ENCODE results near the gene RNASE4. TPM values are rescaled to one million over a fixed set of nuclear protein-coding genes. Genes with fewer than 3 reads are reported as not detected.

RNASE4 gene
- 20.3 and 46.0 TPM in 2 replicates for total RNA-seq (ENCODE audit: low replicate concordance)

GRCh38 chr14:20683891-20684661 lies at the start of gene RNASE4:
Gene RNASE4, plus strand, starts transcription at chr14:20684560. Its CDS starts 14,812 bp downstream, at chr14:20699372.

GRCh38 chr14:20641591-20641990 lies 42.8 kb upstream of the RNASE4 start, which contains the start of gene OR6S1:
Gene OR6S1, minus strand, starts transcription at chr14:20641691. Its CDS starts 0 bp downstream, at chr14:20641691.

GRCh38 chr14:20688167-20688839 lies 3.9 kb downstream of the RNASE4 start, which contains the start of gene ANG:
Gene ANG, plus strand, starts transcription at chr14:20688764. Its CDS starts 4,801 bp downstream, at chr14:20693565.

GRCh38 chr14:20745571-20746358 lies 61.4 kb downstream of the RNASE4 start, which contains the start of gene EDDM3A:
Gene EDDM3A, plus strand, starts transcription at chr14:20745887. Its CDS starts 1,694 bp downstream, at chr14:20747581.

Other genes starting within 250 kb of the RNASE4 start
- gene KLHL33, start 248.4 kb upstream of the RNASE4 start, total RNA-seq (ENCODE audit: low replicate concordance) = 0.23 TPM in 1 of 2 replicates, not detected in the other
- 23.1 and 32.9 TPM in 2 replicates for gene OSGEP, start 229.7 kb upstream of the RNASE4 start, total RNA-seq (ENCODE audit: low replicate concordance)
- 74.9 and 95.9 TPM in 2 replicates for gene APEX1, start 229.3 kb upstream of the RNASE4 start, total RNA-seq (ENCODE audit: low replicate concordance)
- gene PIP4P1, start 223.1 kb upstream of the RNASE4 start, total RNA-seq (ENCODE audit: low replicate concordance) = 17.0 and 19.8 TPM in 2 replicates
- 26.4 and 48.6 TPM in 2 replicates for gene PNP, start 215.2 kb upstream of the RNASE4 start, total RNA-seq (ENCODE audit: low replicate concordance)
- not detected in 2 replicates for gene RNASE10, start 179.0 kb upstream of the RNASE4 start, total RNA-seq (ENCODE audit: low replicate concordance)
- gene RNASE9, start 123.5 kb upstream of the RNASE4 start, total RNA-seq (ENCODE audit: low replicate concordance) = not detected in 2 replicates
- not detected in 2 replicates for gene RNASE11, start 96.6 kb upstream of the RNASE4 start, total RNA-seq (ENCODE audit: low replicate concordance)
- not detected in 2 replicates for gene RNASE12, start 93.2 kb upstream of the RNASE4 start, total RNA-seq (ENCODE audit: low replicate concordance)
- gene OR6S1, start 42.9 kb upstream of the RNASE4 start, total RNA-seq (ENCODE audit: low replicate concordance) = not detected in 2 replicates
- 8.0 and 8.1 TPM in 2 replicates for gene ANG, start 4.2 kb downstream of the RNASE4 start, total RNA-seq (ENCODE audit: low replicate concordance)
- not detected in 2 replicates for gene EDDM3A, start 61.3 kb downstream of the RNASE4 start, total RNA-seq (ENCODE audit: low replicate concordance)
- gene EDDM3B, start 83.8 kb downstream of the RNASE4 start, total RNA-seq (ENCODE audit: low replicate concordance) = not detected in 2 replicates
- not detected in 2 replicates for gene RNASE6, start 96.7 kb downstream of the RNASE4 start, total RNA-seq (ENCODE audit: low replicate concordance)
- gene RNASE1, start 118.3 kb downstream of the RNASE4 start, total RNA-seq (ENCODE audit: low replicate concordance) = 0.75 and 0.82 TPM in 2 replicates
- gene RNASE3, start 206.8 kb downstream of the RNASE4 start, total RNA-seq (ENCODE audit: low replicate concordance) = not detected in 2 replicates